Measurements from ENCODE around the gene IFNA2.

- TF ChIP-seq CTCF (IDR thresholded peaks at IDR 0.05; ENCODE audit: low read depth, low read length) (no peak), POLR2A (IDR thresholded peaks at IDR 0.05; ENCODE audit: extremely low read depth, insufficient read length) (no peak)
Measured at GRCh38 chr9:21398955-21399489, 13.8 kb upstream of the IFNA2 start.
